Amygdala (tissue), 56 donors: Measurements from ENCODE around the gene TMEM161B.
"Not testable (repeated sequence)": the region's sequence is repeated elsewhere in the genome, so short reads cannot be mapped to it uniquely, and the experiment has no call there.

ENCODE experiments used
- DNase-seq, 56 donors: peaks; one replicate each; lab custom pipeline; 2025; lab: John Stamatoyannopoulos, UW

TMEM161B gene

GRCh38 chr5:88190106-88190834 is 78.4 kb downstream of the TMEM161B start:
- peak in 26 of 56 donors; percentile 1 to 53 (median 13) for DNase-seq

GRCh38 chr5:88189484-88189883 is 79.2 kb downstream of the TMEM161B start:
- not testable (repeated sequence) for DNase-seq

GRCh38 chr5:88188458-88189132 is 80.0 kb downstream of the TMEM161B start:
- DNase-seq, result no peak

GRCh38 chr5:88183255-88183654 is 85.4 kb downstream of the TMEM161B start:
- DNase-seq, result no peak

- not testable (repeated sequence) for DNase-seq
These were observed 91.2 kb downstream of the TMEM161B start for GRCh38 chr5:88177486-88177885.

- DNase-seq, result no peak
These were observed 95.5 kb downstream of the TMEM161B start for GRCh38 chr5:88172847-88173758.

- peak in 20 of 56 donors; percentile 3 to 51 (median 26) for DNase-seq
These were observed 109.1 kb downstream of the TMEM161B start for GRCh38 chr5:88159591-88159990.

- DNase-seq, result no peak
These were observed 110.6 kb downstream of the TMEM161B start for GRCh38 chr5:88158056-88158455.

GRCh38 chr5:88154891-88155290 is 113.8 kb downstream of the TMEM161B start:
- DNase-seq, result no peak

GRCh38 chr5:88150747-88151146 is 117.9 kb downstream of the TMEM161B start:
- no peak for DNase-seq

GRCh38 chr5:88145611-88146467 is 122.8 kb downstream of the TMEM161B start:
- DNase-seq, result peak in 35 of 56 donors; percentile 7 to 81 (median 33)

GRCh38 chr5:88145221-88145610 is 123.4 kb downstream of the TMEM161B start:
- peak in 28 of 56 donors; percentile 2 to 77 (median 33) for DNase-seq
